Measurements from ENCODE around the gene OAT. TPM values are rescaled to one million over a fixed set of nuclear protein-coding genes. Genes with fewer than 3 reads are reported as not detected.

Gene OAT
- total and polyA plus RNA-seq, 2 donors from 2014 or later = 44.1 to 76.6 TPM

DNA sequence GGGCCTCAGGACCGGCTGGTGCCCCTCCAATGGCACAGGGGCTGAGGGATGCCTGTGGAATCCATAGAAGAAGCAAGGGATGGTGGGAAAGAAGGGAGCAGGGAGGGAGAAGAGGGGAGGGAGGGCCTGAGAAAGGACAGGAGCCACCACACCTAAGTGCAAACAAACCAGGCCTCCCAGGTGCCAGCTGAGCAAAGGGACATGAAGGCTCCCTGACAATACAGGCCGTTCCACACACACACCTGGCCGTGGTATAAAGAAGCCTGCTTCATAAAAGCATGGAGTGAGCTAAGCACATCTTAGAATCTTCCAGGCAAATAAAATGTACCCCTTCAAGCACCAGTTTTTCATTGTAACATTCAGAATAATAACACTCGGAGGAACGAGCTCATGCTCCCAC, 54.0 kb downstream of the OAT start:
- Histone ChIP-seq H3K27ac (ENCODE audit: low read depth in 2 of 2, low read length in 2 of 2) (no peak overlapping the region), H3K4me1 (ENCODE audit: control insufficient read depth in 2 of 3, insufficient read depth in 2 of 3, low read depth in 1 of 3, low read length in 3 of 3) (no peaks in the 10 kb centered on the region), H3K27me3 (ENCODE audit: control insufficient read depth, insufficient read depth, low read length) (no peaks in the 10 kb centered on the region), H3K36me3 (ENCODE audit: control insufficient read depth in 2 of 3, insufficient read depth in 3 of 3, low read length in 3 of 3) (no peaks in the 10 kb centered on the region), H3K9me3 (ENCODE audit: control insufficient read depth in 2 of 3, insufficient read depth in 1 of 3, low read length in 3 of 3) (no peaks in the 10 kb centered on the region), H3K4me3 (ENCODE audit: low read length in 3 of 3) (no peak overlapping the region), H3K9ac (ENCODE audit: low read length in 3 of 3) (no peak overlapping the region)
- DNase-seq (no peak), FAIRE-seq (no peak)
- intact Hi-C loops (cut with DNase I) = no loop called here
- TF ChIP-seq, protein P1, sequence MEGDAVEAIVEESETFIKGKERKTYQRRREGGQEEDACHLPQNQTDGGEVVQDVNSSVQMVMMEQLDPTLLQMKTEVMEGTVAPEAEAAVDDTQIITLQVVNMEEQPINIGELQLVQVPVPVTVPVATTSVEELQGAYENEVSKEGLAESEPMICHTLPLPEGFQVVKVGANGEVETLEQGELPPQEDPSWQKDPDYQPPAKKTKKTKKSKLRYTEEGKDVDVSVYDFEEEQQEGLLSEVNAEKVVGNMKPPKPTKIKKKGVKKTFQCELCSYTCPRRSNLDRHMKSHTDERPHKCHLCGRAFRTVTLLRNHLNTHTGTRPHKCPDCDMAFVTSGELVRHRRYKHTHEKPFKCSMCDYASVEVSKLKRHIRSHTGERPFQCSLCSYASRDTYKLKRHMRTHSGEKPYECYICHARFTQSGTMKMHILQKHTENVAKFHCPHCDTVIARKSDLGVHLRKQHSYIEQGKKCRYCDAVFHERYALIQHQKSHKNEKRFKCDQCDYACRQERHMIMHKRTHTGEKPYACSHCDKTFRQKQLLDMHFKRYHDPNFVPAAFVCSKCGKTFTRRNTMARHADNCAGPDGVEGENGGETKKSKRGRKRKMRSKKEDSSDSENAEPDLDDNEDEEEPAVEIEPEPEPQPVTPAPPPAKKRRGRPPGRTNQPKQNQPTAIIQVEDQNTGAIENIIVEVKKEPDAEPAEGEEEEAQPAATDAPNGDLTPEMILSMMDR (IDR thresholded peaks at IDR 0.05; ENCODE audit: borderline replicate concordance, extremely low read depth, insufficient read depth) = no peak

DNA sequence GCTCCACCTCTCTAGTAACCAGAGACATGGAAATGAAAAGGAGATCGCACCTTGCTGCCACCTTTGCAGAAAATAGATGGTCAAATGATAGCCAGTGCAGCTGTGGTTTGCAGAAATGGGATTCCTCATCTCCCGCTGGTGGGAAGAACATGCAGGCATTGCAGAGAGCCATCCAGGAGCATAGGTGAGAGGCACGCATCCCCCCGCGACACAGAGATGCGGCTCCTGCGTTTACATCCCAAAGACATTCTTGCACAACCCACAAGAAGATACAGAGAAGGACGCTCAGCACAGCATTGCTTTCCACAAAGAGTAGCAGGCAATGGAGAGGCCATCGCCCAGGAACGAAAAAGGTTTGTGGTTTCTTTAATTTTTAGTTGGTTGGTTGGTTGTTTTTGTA, 56.2 kb downstream of the OAT start:
- no peak overlapping the region for H3K4me3 ChIP-seq (ENCODE audit: low read length in 3 of 3)
- no peak for DNase-seq
- H3K9me3 ChIP-seq (ENCODE audit: control insufficient read depth in 2 of 3, insufficient read depth in 1 of 3, low read length in 3 of 3) = no peaks in the 10 kb centered on the region
- H3K27ac ChIP-seq (ENCODE audit: low read depth in 2 of 2, low read length in 2 of 2) = no peak overlapping the region
- intact Hi-C loops (cut with DNase I) = no loop called here
- H3K9ac ChIP-seq (ENCODE audit: low read length in 3 of 3) = no peak overlapping the region
- no peaks in the 10 kb centered on the region for H3K27me3 ChIP-seq (ENCODE audit: control insufficient read depth, insufficient read depth, low read length)
- H3K4me1 ChIP-seq (ENCODE audit: control insufficient read depth in 2 of 3, insufficient read depth in 2 of 3, low read depth in 1 of 3, low read length in 3 of 3) = no peaks in the 10 kb centered on the region
- TF ChIP-seq, protein P1 (IDR thresholded peaks at IDR 0.05; ENCODE audit: borderline replicate concordance, extremely low read depth, insufficient read depth) = no peak
- no peak for FAIRE-seq
- no peaks in the 10 kb centered on the region for H3K36me3 ChIP-seq (ENCODE audit: control insufficient read depth in 2 of 3, insufficient read depth in 3 of 3, low read length in 3 of 3)

DNA sequence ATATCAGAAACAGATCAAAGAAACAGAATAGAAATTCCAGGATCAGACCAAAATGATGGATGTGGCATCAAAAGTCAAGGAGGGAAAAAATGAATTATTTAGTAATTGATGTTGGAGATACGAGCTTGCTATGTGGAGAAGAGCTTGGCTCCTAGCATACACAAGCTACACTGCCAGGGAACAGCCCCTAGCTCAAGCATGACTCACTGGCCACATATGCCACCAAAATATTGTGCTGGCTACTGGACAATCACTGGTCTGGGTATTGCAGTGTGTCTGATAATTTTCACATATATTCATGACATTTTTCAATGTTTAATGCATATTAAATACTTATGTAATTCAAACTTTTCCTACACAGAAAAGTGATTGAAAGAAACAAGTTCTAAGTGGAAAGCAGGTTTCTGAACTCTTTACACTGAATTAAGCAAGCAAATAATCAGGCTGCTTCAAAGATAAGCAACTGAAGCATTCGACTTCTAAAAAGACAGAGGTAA, 59.3 kb downstream of the OAT start:
- no peaks in the 10 kb centered on the region for H3K36me3 ChIP-seq (ENCODE audit: control insufficient read depth in 2 of 3, insufficient read depth in 3 of 3, low read length in 3 of 3)
- FAIRE-seq = no peak
- intact Hi-C loops (cut with DNase I) = no loop called here
- H3K27ac ChIP-seq (ENCODE audit: low read depth in 2 of 2, low read length in 2 of 2) = no peak overlapping the region
- DNase-seq = no peak
- no peaks in the 10 kb centered on the region for H3K9me3 ChIP-seq (ENCODE audit: control insufficient read depth in 2 of 3, insufficient read depth in 1 of 3, low read length in 3 of 3)
- no peak overlapping the region for H3K4me3 ChIP-seq (ENCODE audit: low read length in 3 of 3)
- no peaks in the 10 kb centered on the region for H3K27me3 ChIP-seq (ENCODE audit: control insufficient read depth, insufficient read depth, low read length)
- H3K4me1 ChIP-seq (ENCODE audit: control insufficient read depth in 2 of 3, insufficient read depth in 2 of 3, low read depth in 1 of 3, low read length in 3 of 3) = no peaks in the 10 kb centered on the region
- H3K9ac ChIP-seq (ENCODE audit: low read length in 3 of 3) = no peak overlapping the region
- TF ChIP-seq, protein P1 (IDR thresholded peaks at IDR 0.05; ENCODE audit: borderline replicate concordance, extremely low read depth, insufficient read depth) = no peak

DNA sequence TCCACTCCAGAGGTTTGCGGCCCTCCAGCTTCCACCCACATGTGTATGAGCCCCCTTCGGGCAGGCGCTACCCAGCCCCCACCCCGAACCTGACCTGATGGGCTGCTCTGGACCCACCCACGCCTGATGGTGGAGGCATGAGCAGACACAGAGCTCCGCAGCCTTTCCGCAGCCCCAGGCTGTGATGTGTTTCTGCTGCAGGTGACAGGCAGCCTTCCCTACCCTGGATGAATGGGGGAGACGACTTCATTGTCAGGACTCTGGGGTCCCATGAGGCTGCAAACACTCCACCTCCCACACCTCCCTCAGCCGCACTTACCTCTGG, 61.2 kb downstream of the OAT start:
- TF ChIP-seq, protein P1 (IDR thresholded peaks at IDR 0.05; ENCODE audit: borderline replicate concordance, extremely low read depth, insufficient read depth) = no peak
- intact Hi-C loops (cut with DNase I) = no loop called here
- Histone ChIP-seq H3K27ac (ENCODE audit: low read depth in 2 of 2, low read length in 2 of 2) (no peak overlapping the region), H3K4me3 (ENCODE audit: low read length in 3 of 3) (no peak overlapping the region), H3K36me3 (ENCODE audit: control insufficient read depth in 2 of 3, insufficient read depth in 3 of 3, low read length in 3 of 3) (no peaks in the 10 kb centered on the region), H3K9me3 (ENCODE audit: control insufficient read depth in 2 of 3, insufficient read depth in 1 of 3, low read length in 3 of 3) (no peaks in the 10 kb centered on the region), H3K27me3 (ENCODE audit: control insufficient read depth, insufficient read depth, low read length) (no peaks in the 10 kb centered on the region), H3K9ac (ENCODE audit: low read length in 3 of 3) (no peak overlapping the region), H3K4me1 (ENCODE audit: control insufficient read depth in 2 of 3, insufficient read depth in 2 of 3, low read depth in 1 of 3, low read length in 3 of 3) (no peaks in the 10 kb centered on the region)
- FAIRE-seq = no peak
- peak in 1 of 5 donors; percentile 45 for DNase-seq

Measured in kidney (tissue), 14 donors.